ENCODE results near the gene CYP39A1.

CYP39A1 gene

DNA sequence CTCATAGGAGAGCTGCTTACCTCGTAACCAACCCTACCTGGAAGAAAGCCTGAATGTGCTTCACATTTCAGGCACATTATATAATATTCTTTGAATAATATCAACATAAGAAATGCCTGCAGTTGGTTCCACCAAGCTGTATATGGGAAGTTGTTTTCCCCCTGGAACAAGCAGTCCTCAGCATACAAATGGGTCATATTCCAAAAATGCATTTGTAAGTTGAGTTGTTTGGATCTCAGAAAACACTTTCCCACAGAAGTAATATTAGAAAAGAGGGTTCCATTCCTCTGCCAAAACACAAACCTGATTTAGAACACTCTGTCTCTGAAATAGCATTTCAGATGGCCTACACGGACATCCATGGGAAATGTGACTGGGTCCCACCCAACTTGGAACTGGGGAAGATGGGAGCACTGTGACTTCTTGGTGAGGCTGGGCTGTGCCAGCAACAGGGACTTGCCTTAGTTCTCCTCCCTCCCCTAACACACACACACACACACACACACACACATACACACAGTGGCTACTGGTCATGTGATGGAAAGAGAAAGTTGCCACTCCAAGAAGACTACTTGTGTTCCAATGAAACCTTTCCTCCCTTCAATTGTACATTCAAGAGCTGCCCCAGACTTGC lies 150.0 kb downstream of the CYP39A1 start:
- TF ChIP-seq CTCF (IDR thresholded peaks at IDR 0.05; ENCODE audit: low read depth, low read length, missing control alignments) = no peak
- no peak for DNase-seq (ENCODE audit: low read depth)
- no peak overlapping the region for H3K4me3 ChIP-seq (ENCODE audit: low read depth, low read length)

DNA sequence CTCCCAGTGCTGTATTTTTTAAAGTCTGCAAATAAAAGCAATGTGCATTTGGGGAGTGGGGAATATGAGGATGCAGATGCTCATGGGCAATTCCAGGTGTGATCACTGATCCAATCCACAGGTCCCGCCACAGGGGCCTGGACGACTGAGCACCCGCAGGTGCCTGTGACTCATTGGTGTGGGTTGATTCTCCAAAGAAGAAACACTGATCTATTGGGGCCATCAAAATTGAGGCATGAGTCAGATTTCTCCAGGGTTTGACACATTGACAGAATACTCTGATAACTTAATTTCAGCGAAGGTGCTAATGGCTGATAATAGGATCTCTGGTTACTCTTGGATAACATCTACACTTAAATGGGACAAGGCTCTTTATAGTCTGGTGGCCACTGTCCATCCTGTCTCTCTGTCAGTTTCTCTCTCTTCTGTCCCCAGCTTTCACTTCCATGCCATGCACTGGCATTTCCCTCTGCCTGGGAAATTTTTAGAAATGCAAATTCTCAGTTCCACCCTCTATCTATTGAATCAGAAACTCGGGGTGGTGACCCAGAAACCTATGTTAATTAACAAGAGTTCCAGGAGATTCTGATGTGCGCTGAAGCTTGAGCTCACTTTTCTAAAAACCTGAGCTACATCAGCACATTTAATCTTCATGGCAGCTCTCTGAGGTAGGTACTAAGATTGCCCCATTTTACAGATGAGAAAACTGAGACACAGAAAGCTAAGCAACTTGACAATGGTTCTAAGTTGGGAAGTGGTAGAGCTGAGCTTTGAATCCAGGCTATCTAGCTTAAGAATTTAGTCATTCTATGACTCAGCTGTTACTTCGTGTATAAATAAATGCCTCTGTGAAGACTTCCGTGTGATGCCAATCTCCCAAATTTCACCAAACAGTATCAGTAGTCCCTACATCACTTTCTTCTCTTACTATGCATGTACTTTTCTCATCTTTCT lies 151.2 kb downstream of the CYP39A1 start:
- no peak for DNase-seq (ENCODE audit: low read depth)
- no peak for TF ChIP-seq CTCF (IDR thresholded peaks at IDR 0.05; ENCODE audit: low read depth, low read length, missing control alignments)
- H3K4me3 ChIP-seq (ENCODE audit: low read depth, low read length) = no peak overlapping the region

DNA sequence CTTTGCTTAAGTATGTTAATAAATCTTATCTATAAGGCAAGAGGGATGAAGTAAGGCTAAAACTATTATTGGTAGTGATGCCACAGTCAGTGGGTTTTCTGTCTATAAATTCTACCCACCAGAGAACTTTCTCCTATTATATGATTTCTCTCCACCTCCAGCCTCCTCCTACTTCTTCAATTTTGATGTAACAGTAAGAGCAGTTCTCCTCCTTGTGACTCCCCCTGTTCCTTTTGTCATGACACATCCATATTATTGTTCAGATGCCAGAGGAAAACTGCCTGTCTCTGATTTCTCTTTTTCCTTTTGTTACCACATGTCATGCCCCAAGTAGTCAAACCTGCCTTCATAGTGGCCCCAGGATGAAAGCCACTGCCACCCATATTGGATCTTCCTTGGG lies 152.2 kb downstream of the CYP39A1 start:
- no peak for DNase-seq (ENCODE audit: low read depth)
- TF ChIP-seq CTCF (IDR thresholded peaks at IDR 0.05; ENCODE audit: low read depth, low read length, missing control alignments) = no peak
- no peak overlapping the region for H3K4me3 ChIP-seq (ENCODE audit: low read depth, low read length)

Data from GM12864 (cell line).